Upper lobe of left lung (tissue), 6 donors: Measurements from ENCODE around the gene NUP37. TPM values are rescaled to one million over a fixed set of nuclear protein-coding genes. Genes with fewer than 3 reads are reported as not detected.
"Not testable (repeated sequence)": the region's sequence is repeated elsewhere in the genome, so short reads cannot be mapped to it uniquely, and the experiment has no call there.

Experiments used
- ATAC-seq, 2 donors: fragments of 200-7000 bp; cut with Tn5 transposase; one replicate each; pipeline ENCODE4 v1.9.1; 2022; ENCODE audit warnings: mild to moderate bottlenecking in 2 of 2, moderate library complexity in 2 of 2; ENCODE audit not compliant: low FRiP score in 2 of 2
- DNase-seq, 2 donors: peaks; one replicate each; pipeline ENCODE4 v3.0.0-alpha.2; 2019 to 2020
- H3K27ac ChIP-seq, 4 donors: fragments of 200-600 bp; sonication (generic); one replicate each; pipeline ENCODE4 v1.5.1; 2016 to 2019
- H3K27me3 ChIP-seq, 4 donors: fragments of 200-600 bp; sonication (generic); one replicate each; pipeline ENCODE4 v1.5.1; 2017 to 2019
- H3K36me3 ChIP-seq, 4 donors: fragments of 200-600 bp; sonication (generic); one replicate each; pipeline ENCODE4 v1.5.1; 2016 to 2019
- H3K4me1 ChIP-seq, 4 donors: fragments of 200-600 bp; sonication (generic); one replicate each; pipeline ENCODE4 v1.5.1; 2018 to 2019
- H3K4me3 ChIP-seq, 4 donors: fragments of 200-600 bp; sonication (generic); one replicate each; pipeline ENCODE4 v1.5.1; 2017 to 2019; ENCODE audit warnings: mild to moderate bottlenecking in 2 of 4, moderate library complexity in 1 of 4
- H3K9me3 ChIP-seq, 4 donors: fragments of 200-600 bp; sonication (generic); one replicate each; pipeline ENCODE4 v1.5.1; 2018 to 2019
- CTCF ChIP-seq, 6 experiments: fragments of 450-650 bp in 4 of 6; fragments of 200-600 bp in 2 of 6; sonication (generic) in 2 of 6; IDR thresholded peaks; one replicate each; pipeline ENCODE4 v1.5.1; 2016 to 2019; ENCODE audit warnings: antibody characterized with exemption in 6 of 6
- EP300 ChIP-seq, 4 donors: sonication (generic); formaldehyde crosslinking; IDR thresholded peaks; one replicate each; pipeline ENCODE4 v1.5.1; 2017; ENCODE audit warnings: antibody characterized with exemption in 4 of 4, control low read depth in 2 of 4
- POLR2A ChIP-seq, 4 donors: fragments of 450-650 bp; IDR thresholded peaks; one replicate each; pipeline ENCODE4 v1.5.1; 2016 to 2017; ENCODE audit warnings: antibody characterized with exemption in 4 of 4, mild to moderate bottlenecking in 2 of 4
- POLR2AphosphoS5 ChIP-seq, 2 donors: sonication (generic); formaldehyde crosslinking; IDR thresholded peaks; one replicate each; pipeline ENCODE4 v1.5.1; 2017; ENCODE audit warnings: antibody characterized with exemption in 2 of 2
- WGBS, 2 donors: methylation state at CpG; one replicate each; pipeline ENCODE4 v1.1.5; 2017 to 2018; 5-methylcytosine and 5-hydroxymethylcytosine counted together
- total RNA-seq, 6 donors: library from RNA; depleted of rRNA in 4 of 6; stranded (reverse); fragments of >200 nt in 4 of 6; gene quantifications; one replicate each; pipeline versions ENCODE4 v1.1.0 to v1.2.1, GENCODE V29; 2016 to 2021
- donor health status: DM: no; HTN: no; CAD: no; lungs with moderate emphysema.
- donor health status: DM: no; HTN: yes; CAD: no; lungs with severe emphysema.

NUP37 gene
- total RNA-seq, 6 donors from 2014 or later = 2.8 to 17.9 (median 14.8) TPM

- H3K4me1 ChIP-seq = no peaks in the 10 kb centered on the region
- 76 to 79% methylated on average over 1 of the region's 1 CpG for WGBS, 2 donors
- TF ChIP-seq CTCF (IDR thresholded peaks at IDR 0.05) = no peak
- no peak for TF ChIP-seq EP300 (IDR thresholded peaks at IDR 0.05)
- TF ChIP-seq POLR2A (IDR thresholded peaks at IDR 0.05) = no peak
- TF ChIP-seq POLR2AphosphoS5 (IDR thresholded peaks at IDR 0.05) = no peak
- H3K36me3 ChIP-seq = no peaks in the 10 kb centered on the region
- no peaks in the 10 kb centered on the region for H3K9me3 ChIP-seq
- ATAC-seq (no peak), DNase-seq (no peak)
- H3K4me3 ChIP-seq = no peak overlapping the region
- no peaks in the 10 kb centered on the region for H3K27me3 ChIP-seq
- H3K27ac ChIP-seq = no peak overlapping the region
Observed at GRCh38 chr12:102144221-102144620, 24.3 kb upstream of the NUP37 start.

- not testable (repeated sequence) for DNase-seq, H3K27me3 ChIP-seq, H3K4me1 ChIP-seq, H3K9me3 ChIP-seq, H3K36me3 ChIP-seq, ATAC-seq, H3K4me3 ChIP-seq, H3K27ac ChIP-seq
- WGBS, 2 donors = 80 to 95% methylated on average over 6 to 11 of the region's 11 CpGs
Observed at GRCh38 chr12:102142866-102143373, 23.0 kb upstream of the NUP37 start.

- H3K4me3 ChIP-seq, H3K27ac ChIP-seq, H3K27me3 ChIP-seq, H3K9me3 ChIP-seq, H3K4me1 ChIP-seq, DNase-seq, H3K36me3 ChIP-seq, ATAC-seq: not testable (repeated sequence)
- WGBS, 2 donors = 95 to 96% methylated on average over 8 of the region's 8 CpGs
Observed at GRCh38 chr12:102137619-102138018, 17.7 kb upstream of the NUP37 start.

- H3K27me3 ChIP-seq, DNase-seq, ATAC-seq, H3K27ac ChIP-seq, H3K4me3 ChIP-seq, H3K9me3 ChIP-seq, H3K4me1 ChIP-seq, H3K36me3 ChIP-seq: not testable (repeated sequence)
- WGBS, 2 donors = 97 to 100% methylated on average over 2 of the region's 2 CpGs
Observed at GRCh38 chr12:102131442-102131841, 11.5 kb upstream of the NUP37 start.

- H3K27ac ChIP-seq, H3K4me3 ChIP-seq, H3K9me3 ChIP-seq, H3K27me3 ChIP-seq, H3K4me1 ChIP-seq, ATAC-seq, H3K36me3 ChIP-seq, DNase-seq: not testable (repeated sequence)
- 87 to 96% methylated on average over 3 of the region's 3 CpGs for WGBS, 2 donors
Observed at GRCh38 chr12:102130720-102131119, 10.8 kb upstream of the NUP37 start.

- not testable (repeated sequence) for DNase-seq, H3K9me3 ChIP-seq, H3K27me3 ChIP-seq, ATAC-seq, H3K27ac ChIP-seq
- peaks cover 16 to 21% (median 19%) of the 10 kb centered on the region in 4 donors for H3K4me1 ChIP-seq
- peak overlapping the region in 1 of 4 donors; percentile 70 for H3K4me3 ChIP-seq
- WGBS, 2 donors = 84 to 87% methylated on average over 2 of the region's 2 CpGs
- peaks cover 0 to 14% (median 0%) of the 10 kb centered on the region in 4 donors for H3K36me3 ChIP-seq
Observed at GRCh38 chr12:102121328-102121727, 1.4 kb upstream of the NUP37 start.

GRCh38 chr12:102120886-102121285 is 972 bp upstream of the NUP37 start:
- peaks cover 16 to 21% (median 19%) of the 10 kb centered on the region in 4 donors for H3K4me1 ChIP-seq
- 33 to 41% methylated on average over 4 of the region's 4 CpGs for WGBS, 2 donors
- peak overlapping the region in 2 of 4 donors; percentile 70 to 85 for H3K4me3 ChIP-seq
- ATAC-seq (no peak), DNase-seq (no peak)
- no peaks in the 10 kb centered on the region for H3K9me3 ChIP-seq
- no peaks in the 10 kb centered on the region for H3K27me3 ChIP-seq
- H3K27ac ChIP-seq = no peak overlapping the region
- TF ChIP-seq CTCF (IDR thresholded peaks at IDR 0.05) = no peak
- no peak for TF ChIP-seq EP300 (IDR thresholded peaks at IDR 0.05)
- TF ChIP-seq POLR2A (IDR thresholded peaks at IDR 0.05) = no peak
- no peak for TF ChIP-seq POLR2AphosphoS5 (IDR thresholded peaks at IDR 0.05)
- H3K36me3 ChIP-seq = peaks cover 0 to 19% (median 0%) of the 10 kb centered on the region in 4 donors
